CD4-positive, alpha-beta T cell treated with Interferon alpha-2 for 1 hour (primary cell): ENCODE data around the gene TSNAXIP1.
"Not testable (repeated sequence)": the region's sequence is repeated elsewhere in the genome, so short reads cannot be mapped to it uniquely, and the experiment has no call there.

Experiments
- DNase-seq, 2 donors: peaks; one replicate each; pipeline ENCODE4 v3.0.0-alpha.2; 2020 to 2022

The TSNAXIP1 gene

DNA sequence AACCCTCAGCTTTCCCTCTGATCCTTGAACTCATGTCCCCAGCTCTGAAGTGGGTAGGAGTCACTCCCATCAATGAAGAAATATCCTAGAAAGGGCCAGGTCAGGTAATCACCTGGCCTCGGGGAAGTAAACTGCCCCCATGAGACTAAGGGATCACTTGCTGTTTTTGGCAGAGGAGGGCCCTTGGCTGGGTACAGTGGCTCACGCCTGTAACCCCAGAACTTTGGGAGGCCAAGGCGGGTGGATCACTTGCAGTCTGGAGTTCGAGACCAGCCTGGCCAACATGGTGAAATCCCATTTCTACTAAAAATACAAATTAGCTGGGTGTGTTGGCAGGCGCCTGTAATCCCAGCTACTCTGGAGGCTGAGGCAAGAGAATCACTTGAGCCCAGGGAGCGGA, 57.4 kb downstream of the TSNAXIP1 start:
- DNase-seq = not testable (repeated sequence)

DNA sequence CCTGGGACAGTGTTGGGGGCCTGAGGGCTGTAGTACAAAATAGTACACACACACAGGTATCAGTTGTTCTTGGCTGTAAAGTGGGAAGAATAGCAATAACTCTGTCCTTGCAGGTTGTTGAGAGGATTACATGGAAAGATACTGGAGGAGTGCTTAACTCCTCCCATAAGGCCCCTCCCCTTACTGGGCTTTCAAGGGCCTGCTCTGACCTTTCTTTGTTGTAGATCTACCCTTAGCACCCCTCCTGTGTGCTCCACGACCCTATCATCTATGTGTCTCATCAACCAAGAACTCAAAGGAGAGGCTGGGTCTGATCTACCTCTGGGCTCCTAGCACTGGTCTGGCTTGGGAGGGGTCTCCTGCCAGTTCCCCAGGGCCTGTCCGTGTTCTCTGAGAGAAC, 57.9 kb downstream of the TSNAXIP1 start:
- DNase-seq = no peak

DNA sequence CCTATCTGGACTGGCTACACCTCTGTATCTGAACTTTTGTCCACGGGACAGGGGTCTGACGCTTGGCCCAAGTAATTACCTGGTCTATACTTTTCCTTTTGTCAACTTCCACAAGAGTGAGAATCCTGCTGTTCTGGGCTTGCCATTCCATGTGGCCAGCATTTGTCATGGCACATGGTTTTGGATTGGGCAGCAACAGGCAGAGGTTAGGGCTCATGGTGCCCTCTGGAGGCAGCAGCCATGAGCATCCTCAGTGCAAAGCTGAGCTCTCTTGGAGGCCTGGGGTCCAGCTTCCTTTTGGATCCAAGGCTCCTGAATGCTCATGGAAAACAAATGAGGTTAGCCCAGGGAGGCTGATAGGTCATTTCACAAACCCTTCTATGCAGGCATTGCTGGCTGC, 58.6 kb downstream of the TSNAXIP1 start:
- DNase-seq = peak; percentile 6 to 23

DNA sequence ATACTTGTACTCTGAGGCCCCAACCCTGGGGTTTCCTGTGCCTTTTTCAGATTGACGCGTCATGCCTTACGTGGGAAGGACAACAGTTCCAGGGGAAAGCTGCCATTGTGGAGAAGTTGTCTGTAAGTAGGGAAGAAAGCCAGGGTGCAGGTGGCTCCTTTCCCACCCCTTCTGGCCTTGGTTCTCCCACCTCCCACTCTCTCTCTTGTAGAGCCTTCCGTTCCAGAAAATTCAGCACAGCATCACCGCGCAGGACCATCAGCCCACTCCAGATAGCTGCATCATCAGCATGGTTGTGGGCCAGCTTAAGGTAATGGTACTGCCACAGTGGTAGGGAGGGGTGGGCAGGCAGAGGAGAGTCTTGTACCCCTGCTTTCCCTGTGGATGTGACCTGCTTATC, 61.6 kb downstream of the TSNAXIP1 start:
- DNase-seq = no peak

DNA sequence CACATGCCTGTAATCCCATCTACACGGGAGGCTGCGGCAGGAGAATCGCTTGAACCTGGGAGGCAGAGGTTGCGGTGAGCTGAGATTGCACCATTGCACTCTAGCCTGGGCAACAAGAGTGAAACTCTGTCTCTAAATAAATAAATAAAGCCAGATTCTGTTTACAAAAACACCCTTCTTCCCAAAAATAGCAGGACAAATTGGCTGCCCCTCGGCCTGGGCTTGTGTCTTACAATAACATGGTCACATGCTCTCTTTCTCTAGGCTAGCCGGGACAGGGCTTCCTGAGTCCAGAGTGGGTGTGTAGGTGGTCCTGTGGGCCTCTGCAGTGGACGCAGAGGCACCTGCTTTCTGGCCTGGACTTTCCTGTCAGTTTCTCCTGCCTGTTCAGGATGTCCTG, 63.0 kb downstream of the TSNAXIP1 start:
- no peak for DNase-seq

DNA sequence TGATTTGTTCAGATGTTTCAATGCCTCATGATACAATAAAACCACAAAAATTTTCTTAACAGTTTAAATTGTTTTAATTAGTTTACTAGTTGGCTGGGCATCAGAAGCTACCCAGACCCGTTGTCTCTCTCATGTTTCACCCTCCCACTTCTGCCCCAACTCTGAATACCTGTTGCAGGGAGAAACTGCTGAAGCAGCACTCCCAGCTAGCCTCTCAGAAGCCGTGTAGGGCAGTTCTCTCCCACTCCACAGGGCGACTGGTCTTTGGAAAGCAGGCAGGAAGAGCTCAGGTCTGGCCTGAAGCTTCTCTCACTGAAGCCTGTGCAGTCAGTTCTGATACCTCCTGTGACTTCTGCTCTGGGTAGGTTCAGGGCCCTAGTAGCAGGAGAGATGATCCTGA, 64.6 kb downstream of the TSNAXIP1 start:
- no peak for DNase-seq

DNA sequence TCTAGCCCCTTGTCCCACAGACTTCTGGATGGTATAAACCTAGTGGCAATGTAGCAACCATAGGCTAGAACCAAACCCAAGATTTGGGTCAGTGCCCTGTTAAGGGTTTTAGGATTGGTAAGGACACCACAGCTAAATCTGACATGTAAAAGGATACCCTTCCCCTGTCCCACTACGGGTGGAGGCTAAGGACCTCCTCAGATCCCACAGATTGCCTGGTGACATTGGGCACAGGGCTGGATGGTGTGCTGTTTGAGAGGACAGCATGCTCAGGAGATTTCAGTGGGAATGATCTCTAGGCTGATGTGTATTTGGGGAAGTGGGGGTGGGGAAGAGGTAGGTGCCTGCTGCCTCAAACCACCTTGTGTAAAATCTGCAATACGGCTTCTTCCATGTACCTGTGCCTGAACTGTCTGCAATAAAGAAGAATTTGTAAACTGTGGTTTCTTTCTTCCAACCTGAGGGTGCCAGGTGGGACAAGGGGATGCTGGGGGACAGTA, 65.5 kb downstream of the TSNAXIP1 start:
- no peak for DNase-seq

DNA sequence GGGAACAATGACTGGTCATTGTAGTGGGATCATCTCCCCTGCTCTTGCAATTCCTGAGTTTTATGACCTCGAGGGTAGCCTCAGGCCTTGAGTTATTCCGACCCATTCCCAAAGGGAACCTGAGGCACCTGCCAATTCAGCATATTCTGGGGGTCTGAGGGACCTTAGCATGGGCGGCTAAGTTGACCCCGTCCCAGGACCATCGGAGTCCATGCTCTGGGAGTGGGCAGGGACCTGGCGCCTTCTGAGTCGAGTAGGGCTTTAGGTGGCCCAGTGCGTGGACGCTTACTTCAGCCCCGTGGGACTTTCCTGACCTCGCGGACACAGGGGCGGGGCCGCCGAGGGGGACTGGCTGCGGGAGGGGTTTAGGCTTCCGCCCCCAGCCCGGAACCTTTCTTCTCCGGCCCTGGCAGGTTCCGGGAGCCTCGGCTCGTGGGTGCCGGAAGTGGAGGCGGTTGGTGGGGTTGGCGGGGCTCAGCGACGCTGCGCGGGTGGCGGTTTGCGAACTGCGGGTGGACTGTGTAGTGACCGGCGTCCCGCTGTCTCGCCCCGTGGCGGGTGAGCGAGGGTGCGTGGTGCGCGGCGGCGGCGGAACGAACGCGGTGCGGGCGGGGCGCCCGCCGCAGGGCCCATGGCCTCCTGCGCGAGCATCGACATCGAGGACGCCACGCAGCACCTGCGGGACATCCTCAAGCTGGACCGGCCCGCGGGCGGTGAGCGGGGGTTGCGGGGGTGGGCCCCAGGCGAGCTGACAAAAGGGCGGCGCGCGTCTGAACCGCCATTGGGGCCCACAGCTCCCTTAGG, 66.1 kb downstream of the TSNAXIP1 start, which contains the start of gene EDC4:
EDC4 (plus strand) TSS at position 422 of the 804 bp plus-strand sequence; CDS start at position 632, 210 bp downstream.
- DNase-seq = peak; percentile 83 to 92

DNA sequence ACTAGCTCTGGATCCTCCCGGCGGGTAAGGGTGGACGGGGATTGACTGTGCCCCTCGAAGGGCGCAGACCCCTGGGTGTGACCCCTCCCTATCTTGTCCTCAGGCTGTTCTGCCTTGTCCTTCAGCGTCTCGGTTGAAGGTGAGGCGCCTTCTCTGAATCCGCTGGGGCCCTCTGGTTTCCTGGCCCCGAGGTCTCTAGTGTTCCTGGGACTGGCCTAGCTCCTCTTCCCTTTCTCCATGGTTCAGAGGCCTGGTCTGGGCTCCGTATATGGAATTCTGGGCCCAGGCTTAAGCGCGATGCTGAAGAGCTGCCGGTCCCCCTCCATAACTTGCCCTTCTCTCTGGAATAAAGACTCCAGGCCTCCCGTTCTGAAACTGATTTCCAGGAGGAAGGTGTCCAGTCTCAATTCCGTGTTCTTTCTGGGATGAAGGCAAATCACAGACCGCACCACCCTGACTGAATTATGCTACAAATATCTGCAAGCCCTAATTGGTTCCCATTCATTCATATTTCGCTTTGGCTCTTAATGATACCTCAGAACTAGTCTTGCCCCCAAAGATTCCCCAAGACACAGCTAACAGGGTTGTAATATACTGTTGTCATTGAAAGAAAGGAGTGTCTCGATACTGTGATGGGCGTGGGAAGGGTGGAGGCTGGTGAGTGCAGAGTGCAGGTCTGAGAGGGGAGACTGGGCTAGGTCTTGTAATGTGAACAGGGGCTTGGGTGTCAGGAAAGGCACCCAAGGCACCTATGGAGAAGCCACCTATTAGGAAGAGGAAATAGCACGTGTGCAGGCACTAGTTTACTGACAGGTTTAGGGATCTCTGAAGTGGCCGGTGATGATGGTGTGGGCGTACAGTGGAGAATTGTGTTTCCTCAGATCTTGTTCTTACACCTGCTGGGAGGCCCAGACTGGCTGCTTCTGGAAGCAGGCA, 67.0 kb downstream of the TSNAXIP1 start:
- DNase-seq = no peak

DNA sequence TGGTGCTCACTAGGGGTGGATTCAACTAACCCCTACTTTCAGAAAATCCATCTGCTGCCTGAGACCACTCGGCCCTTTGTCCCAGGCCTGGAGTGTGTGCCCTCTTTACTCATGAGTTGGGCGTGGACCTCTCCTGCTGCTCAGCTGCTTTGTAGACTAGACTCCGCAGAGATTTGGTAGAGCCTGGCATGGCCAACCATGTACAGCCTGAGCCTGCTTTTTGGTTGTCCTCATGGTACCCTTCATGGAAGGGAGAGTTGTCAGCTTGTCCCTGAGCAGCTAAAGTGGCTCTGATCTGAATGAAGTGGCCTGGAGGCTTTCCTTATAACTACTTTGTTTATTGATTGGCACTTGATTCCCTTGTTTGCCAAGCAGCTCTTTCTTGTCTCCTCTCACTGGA, 67.7 kb downstream of the TSNAXIP1 start:
- no peak for DNase-seq

DNA sequence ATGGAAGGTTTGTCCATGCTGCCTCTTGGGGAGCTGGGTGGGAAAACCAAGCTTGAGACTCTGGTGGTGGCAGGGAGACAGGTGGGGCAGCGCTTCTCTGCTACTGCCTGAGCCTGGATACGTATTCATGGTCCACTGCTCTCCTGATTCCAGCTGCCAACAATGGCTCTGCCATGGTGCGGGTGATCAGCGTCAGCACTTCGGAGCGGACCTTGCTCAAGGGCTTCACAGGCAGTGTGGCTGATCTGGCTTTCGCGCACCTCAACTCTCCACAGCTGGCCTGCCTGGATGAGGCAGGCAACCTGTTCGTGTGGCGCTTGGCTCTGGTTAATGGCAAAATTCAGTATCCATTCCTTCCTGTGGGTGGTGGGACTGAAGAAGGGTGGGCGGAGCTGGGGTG, 70.4 kb downstream of the TSNAXIP1 start:
- no peak for DNase-seq
